TTC549 (cell line): Measurements from ENCODE around the gene FOXN3.

Source experiments
- FAIRE-seq: peaks from 2 replicates; lab custom pipeline; 2012; peaks lifted over from hg19 to GRCh38; lab: Jason Lieb, UNC

FOXN3 gene

GRCh38 chr14:89330236-89331002 is 86.6 kb downstream of the FOXN3 start:
- no peak for FAIRE-seq

- no peak for FAIRE-seq
Measured at GRCh38 chr14:89327771-89328212, 89.2 kb downstream of the FOXN3 start.

- FAIRE-seq = no peak
Measured at GRCh38 chr14:89325959-89326358, 91.1 kb downstream of the FOXN3 start.

GRCh38 chr14:89325299-89325883 is 91.6 kb downstream of the FOXN3 start:
- FAIRE-seq = no peak

GRCh38 chr14:89324501-89325298 is 92.3 kb downstream of the FOXN3 start:
- FAIRE-seq = no peak

- no peak for FAIRE-seq
Measured at GRCh38 chr14:89320381-89321000, 96.5 kb downstream of the FOXN3 start.

GRCh38 chr14:89319687-89320086 is 97.3 kb downstream of the FOXN3 start:
- no peak for FAIRE-seq

GRCh38 chr14:89317051-89317691 is 99.9 kb downstream of the FOXN3 start:
- FAIRE-seq = no peak

GRCh38 chr14:89315493-89316470 is 101.3 kb downstream of the FOXN3 start:
- FAIRE-seq = no peak

- FAIRE-seq = no peak
Measured at GRCh38 chr14:89314274-89314673, 102.8 kb downstream of the FOXN3 start.

- FAIRE-seq = no peak
Measured at GRCh38 chr14:89312932-89313331, 104.1 kb downstream of the FOXN3 start.

GRCh38 chr14:89310211-89310610 is 106.8 kb downstream of the FOXN3 start:
- FAIRE-seq = no peak

GRCh38 chr14:89309670-89310177 is 107.3 kb downstream of the FOXN3 start:
- FAIRE-seq = no peak

- no peak for FAIRE-seq
Measured at GRCh38 chr14:89308232-89308959, 108.6 kb downstream of the FOXN3 start.

- FAIRE-seq = no peak
Measured at GRCh38 chr14:89307409-89307808, 109.6 kb downstream of the FOXN3 start.

- FAIRE-seq = no peak
Measured at GRCh38 chr14:89304972-89305703, 111.9 kb downstream of the FOXN3 start.

- no peak for FAIRE-seq
Measured at GRCh38 chr14:89304561-89304960, 112.5 kb downstream of the FOXN3 start.

- no peak for FAIRE-seq
Measured at GRCh38 chr14:89303456-89304435, 113.3 kb downstream of the FOXN3 start.
